Omental fat pad (tissue), 4 donors: ENCODE data around the gene ARHGAP15. TPM values are rescaled to one million over a fixed set of nuclear protein-coding genes. Genes with fewer than 3 reads are reported as not detected.

Source experiments
- ATAC-seq: fragments of 150-250 bp; one replicate; pipeline ENCODE4 v1.9.1; 2016; ENCODE audit warnings: mild to moderate bottlenecking, moderate library complexity; ENCODE audit not compliant: low FRiP score
- DNase-seq: peaks from one replicate; pipeline ENCODE4 v3.0.0-alpha.2; 2019; ENCODE audit warnings: low spot score
- CTCF ChIP-seq, 3 donors: fragments of 450-650 bp; IDR thresholded peaks; one replicate each; pipeline ENCODE4 v1.5.1; 2016 to 2017; ENCODE audit warnings: antibody characterized with exemption in 3 of 3, mild to moderate bottlenecking in 3 of 3, moderate library complexity in 2 of 3
- total RNA-seq, 4 donors: library from RNA; depleted of rRNA; stranded (reverse); fragments of >200 nt; gene quantifications; one replicate each; pipeline ENCODE4 v1.1.0, GENCODE V29; 2016

The ARHGAP15 gene
- total RNA-seq, 4 donors from 2014 or later = 12.2 to 27.6 (median 20.7) TPM

- no peak for DNase-seq
These were observed 450.2 kb downstream of the ARHGAP15 start for GRCh38 chr2:143579456-143579855.

GRCh38 chr2:143581134-143581533 is 451.9 kb downstream of the ARHGAP15 start:
- ATAC-seq (no peak), DNase-seq (no peak)
- no peak for TF ChIP-seq CTCF (IDR thresholded peaks at IDR 0.05)

More at GRCh38 chr2:143579456-143579855, 450.2 kb downstream of the ARHGAP15 start:
- ATAC-seq = no peak
- no peak for TF ChIP-seq CTCF (IDR thresholded peaks at IDR 0.05)

- DNase-seq (no peak), ATAC-seq (no peak)
- no peak for TF ChIP-seq CTCF (IDR thresholded peaks at IDR 0.05)
These were observed 453.0 kb downstream of the ARHGAP15 start for GRCh38 chr2:143582046-143582747.

GRCh38 chr2:143584936-143585335 is 455.7 kb downstream of the ARHGAP15 start:
- no peak for TF ChIP-seq CTCF (IDR thresholded peaks at IDR 0.05)
- DNase-seq (no peak), ATAC-seq (no peak)

- no peak for ATAC-seq
- DNase-seq = no peak
- no peak for TF ChIP-seq CTCF (IDR thresholded peaks at IDR 0.05)
These were observed 456.9 kb downstream of the ARHGAP15 start for GRCh38 chr2:143586119-143586518.

- ATAC-seq (no peak), DNase-seq (no peak)
- TF ChIP-seq CTCF (IDR thresholded peaks at IDR 0.05) = no peak
These were observed 459.5 kb downstream of the ARHGAP15 start for GRCh38 chr2:143588746-143589145.

GRCh38 chr2:143594161-143594560 is 464.9 kb downstream of the ARHGAP15 start:
- no peak for TF ChIP-seq CTCF (IDR thresholded peaks at IDR 0.05)
- DNase-seq (no peak), ATAC-seq (no peak)
